GM20000 (cell line): ENCODE measurements around the gene BCAS2.

Experiments used
- DNase-seq: peaks from one replicate; pipeline ENCODE4 v3.0.0; 2012; ENCODE audit warnings: low spot score
- CTCF ChIP-seq: IDR thresholded peaks from 2 replicates; pipeline ENCODE4 v1.5.1; 2012; ENCODE audit warnings: mild to moderate bottlenecking, control low read depth; ENCODE audit errors: extremely low read depth, missing control alignments

Gene BCAS2

DNA sequence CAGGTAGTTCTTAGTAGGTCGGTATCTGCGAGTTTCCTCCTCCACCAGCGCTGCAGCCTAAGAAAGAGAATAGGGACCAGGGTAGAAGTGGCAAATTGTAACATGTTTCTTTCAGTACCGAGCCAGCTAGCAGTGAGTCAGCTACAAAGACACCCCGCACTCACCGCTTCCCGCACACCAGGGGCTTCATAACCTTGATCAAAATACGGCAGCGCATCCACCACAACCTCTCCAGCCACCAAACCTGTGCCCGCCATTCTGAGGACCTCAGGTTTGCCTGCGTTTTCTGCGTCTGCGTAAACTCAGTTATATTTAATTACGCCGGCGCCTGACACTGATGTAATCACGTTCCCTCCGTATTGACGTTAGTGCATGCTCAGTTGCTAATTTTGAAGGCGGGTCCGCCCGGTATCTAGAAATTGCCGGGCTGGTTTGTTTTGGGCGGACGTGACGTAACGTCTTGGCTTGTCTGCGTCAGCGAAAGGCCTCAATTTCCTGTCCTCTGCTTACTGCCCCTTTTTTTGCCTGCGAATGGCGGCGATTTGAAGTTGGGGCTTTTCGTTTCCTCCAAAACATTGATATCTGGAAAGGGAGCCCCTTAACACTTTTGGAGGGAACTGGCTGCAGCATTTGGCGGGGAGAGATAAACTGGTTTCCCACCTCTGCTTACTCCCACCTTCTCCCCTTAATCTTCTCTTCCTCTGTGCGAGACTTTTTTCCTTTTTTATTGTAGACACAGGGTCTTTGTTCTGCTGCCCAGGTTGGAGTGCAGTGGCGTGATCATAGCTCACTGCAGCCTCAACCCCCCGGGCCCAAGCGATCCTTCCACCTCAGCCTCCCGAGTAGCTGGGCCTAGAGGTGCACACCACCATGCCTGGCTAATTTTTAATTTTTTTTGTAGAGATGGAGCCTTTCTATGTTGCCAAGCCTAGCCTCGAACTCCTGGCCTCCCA, at the start of gene BCAS2:
TSS of gene BCAS2 (minus strand) at position 281 of the 953 bp plus-strand sequence. CDS start at position 257, 24 bp downstream.
- DNase-seq = peak; percentile 86
- TF ChIP-seq CTCF = no peak

- no peak for TF ChIP-seq CTCF
- DNase-seq = no peak
Measured at GRCh38 chr1:114627107-114627506, 45.7 kb upstream of the BCAS2 start.

GRCh38 chr1:114623364-114623763, 41.9 kb upstream of the BCAS2 start:
- no peak for DNase-seq
- TF ChIP-seq CTCF = no peak

- no peak for TF ChIP-seq CTCF
- no peak for DNase-seq
Measured at GRCh38 chr1:114620419-114620818, 39.0 kb upstream of the BCAS2 start.

DNA sequence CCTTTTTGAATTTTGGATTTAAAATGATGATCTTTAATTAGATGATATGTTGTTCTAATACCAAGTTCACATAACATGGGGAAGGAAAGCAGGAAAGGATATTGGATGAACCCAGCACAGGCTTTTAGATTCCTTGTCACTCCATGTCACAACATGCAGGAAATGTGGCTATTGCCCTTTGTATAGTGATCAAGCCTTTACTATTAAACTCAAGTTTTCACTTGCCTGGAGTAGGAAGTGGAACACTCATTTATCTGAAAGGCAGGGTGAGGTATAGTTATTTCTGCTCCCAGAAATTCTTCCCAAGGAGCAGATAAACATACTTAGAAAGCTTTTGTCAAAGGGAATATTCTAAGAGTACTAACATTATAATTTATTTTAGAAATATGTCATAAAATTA, 37.2 kb upstream of the BCAS2 start:
- TF ChIP-seq CTCF = no peak
- no peak for DNase-seq

GRCh38 chr1:114610546-114611245, 29.3 kb upstream of the BCAS2 start:
- TF ChIP-seq CTCF = no peak
- DNase-seq = no peak

DNA sequence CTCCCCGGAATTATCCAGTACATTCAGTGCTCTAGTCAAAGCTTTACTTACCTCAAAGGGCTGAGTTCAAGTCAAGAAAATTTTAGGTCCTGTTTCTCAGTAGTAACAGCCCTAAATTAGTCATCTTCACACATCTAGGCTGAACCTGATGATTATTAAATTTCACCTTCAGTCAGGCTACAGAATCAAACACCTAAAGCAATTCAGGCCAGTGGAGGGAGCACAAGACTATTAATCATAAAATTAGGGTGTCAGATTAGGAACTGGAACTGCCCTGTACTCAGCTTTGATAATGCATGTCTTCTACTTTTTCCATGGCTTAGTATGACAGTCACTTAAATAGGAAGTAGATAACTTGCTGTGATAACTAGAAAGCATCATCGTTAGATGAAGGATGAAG, 28.4 kb upstream of the BCAS2 start:
- no peak for TF ChIP-seq CTCF
- no peak for DNase-seq
